IPS-11a (cell line): ENCODE results near the gene DICER1.

Experiments used
- H3K4me3 ChIP-seq: one replicate; pipeline ENCODE4 v1.5.1; 2013; ENCODE audit warnings: low read depth, low read length, control low read depth

Gene DICER1

GRCh38 chr14:95063391-95063790, 93.9 kb downstream of the DICER1 start:
- no peak overlapping the region for H3K4me3 ChIP-seq

DNA sequence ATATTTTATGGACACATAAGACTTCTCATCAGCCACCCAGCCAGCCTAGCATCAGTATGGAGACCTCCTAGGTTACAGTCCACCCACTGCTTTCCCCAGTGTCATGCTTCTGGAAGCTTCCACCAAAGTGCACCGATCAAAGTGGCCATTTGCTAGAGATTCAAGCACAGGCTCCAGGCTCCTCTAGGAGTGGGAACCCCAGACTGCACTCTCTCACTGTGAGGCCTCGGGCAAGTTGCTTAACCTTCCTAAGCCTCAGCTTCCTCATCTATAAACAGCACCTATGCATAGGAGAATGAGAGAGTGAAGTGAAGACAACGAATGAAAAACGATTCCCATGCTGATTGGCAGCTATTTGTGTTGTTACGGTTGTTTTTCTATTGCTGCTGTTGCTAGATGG, 94.4 kb downstream of the DICER1 start:
- H3K4me3 ChIP-seq, result no peak overlapping the region

- H3K4me3 ChIP-seq, result no peak overlapping the region
These were observed 95.1 kb downstream of the DICER1 start for GRCh38 chr14:95062220-95062619.

- H3K4me3 ChIP-seq, result no peak overlapping the region
These were observed 95.8 kb downstream of the DICER1 start for GRCh38 chr14:95061317-95062093.

DNA sequence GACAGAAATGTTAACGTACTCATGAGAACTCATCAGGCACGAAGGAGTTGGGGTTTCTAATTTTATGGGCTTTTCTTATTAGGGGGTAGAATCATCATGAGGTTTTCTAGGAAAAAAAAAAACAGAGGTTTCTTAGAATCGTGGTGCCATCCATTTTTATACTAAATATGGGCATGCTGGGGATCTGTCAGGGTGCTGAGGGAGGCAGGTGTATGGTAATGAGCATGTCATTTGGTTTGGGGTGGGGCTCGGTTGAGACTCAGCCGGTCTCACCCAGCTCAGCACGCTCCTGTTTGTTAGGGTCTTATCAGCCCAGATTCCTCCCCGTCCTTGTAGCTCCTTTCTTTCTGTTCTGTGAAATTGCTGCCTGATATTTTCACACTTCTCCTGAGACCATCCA, 98.2 kb downstream of the DICER1 start:
- H3K4me3 ChIP-seq, result no peak overlapping the region

DNA sequence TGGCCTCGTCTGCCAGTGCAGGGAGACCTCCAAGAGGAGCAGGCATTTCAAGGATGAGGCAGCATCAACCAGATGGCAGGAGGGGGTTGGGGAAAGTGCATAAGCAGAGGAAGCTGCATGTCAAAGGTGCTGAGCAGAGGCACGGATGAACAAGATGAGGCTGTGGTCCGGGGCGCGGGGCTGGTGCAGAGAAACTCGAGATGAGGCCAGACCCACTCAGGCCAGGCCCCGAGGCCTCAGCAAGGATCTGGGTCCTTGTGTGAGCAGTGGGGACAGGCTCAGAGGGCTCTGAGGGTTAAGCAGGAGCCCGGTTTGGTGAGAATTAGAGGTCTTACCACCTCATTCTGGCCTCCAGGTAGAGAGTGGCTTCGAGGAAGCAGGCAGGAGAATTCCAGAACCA, 98.8 kb downstream of the DICER1 start:
- H3K4me3 ChIP-seq, result no peak overlapping the region

GRCh38 chr14:95057851-95058250, 99.5 kb downstream of the DICER1 start:
- no peak overlapping the region for H3K4me3 ChIP-seq

- H3K4me3 ChIP-seq, result no peak overlapping the region
These were observed 100.2 kb downstream of the DICER1 start for GRCh38 chr14:95057147-95057546.

DNA sequence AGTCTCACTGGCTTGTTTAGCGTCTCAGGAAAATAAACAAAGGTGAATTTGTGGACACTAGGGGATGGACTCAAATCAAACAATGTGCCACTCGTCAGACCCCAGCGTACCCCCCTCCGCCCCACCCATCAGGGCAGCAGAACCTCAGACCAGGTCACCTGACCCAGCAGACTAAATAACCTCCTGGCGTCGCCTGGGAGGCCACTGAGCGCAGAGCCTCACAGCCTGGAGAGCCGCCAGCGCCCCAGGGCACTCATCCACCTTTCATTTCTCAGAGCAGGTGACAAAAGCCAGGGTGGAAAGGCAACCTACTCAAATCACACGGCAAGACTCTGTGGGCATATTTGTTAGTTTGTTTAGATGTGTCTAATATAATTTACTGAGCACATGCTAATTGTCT, 100.9 kb downstream of the DICER1 start:
- no peak overlapping the region for H3K4me3 ChIP-seq

GRCh38 chr14:95055318-95055717, 102.0 kb downstream of the DICER1 start:
- no peak overlapping the region for H3K4me3 ChIP-seq

DNA sequence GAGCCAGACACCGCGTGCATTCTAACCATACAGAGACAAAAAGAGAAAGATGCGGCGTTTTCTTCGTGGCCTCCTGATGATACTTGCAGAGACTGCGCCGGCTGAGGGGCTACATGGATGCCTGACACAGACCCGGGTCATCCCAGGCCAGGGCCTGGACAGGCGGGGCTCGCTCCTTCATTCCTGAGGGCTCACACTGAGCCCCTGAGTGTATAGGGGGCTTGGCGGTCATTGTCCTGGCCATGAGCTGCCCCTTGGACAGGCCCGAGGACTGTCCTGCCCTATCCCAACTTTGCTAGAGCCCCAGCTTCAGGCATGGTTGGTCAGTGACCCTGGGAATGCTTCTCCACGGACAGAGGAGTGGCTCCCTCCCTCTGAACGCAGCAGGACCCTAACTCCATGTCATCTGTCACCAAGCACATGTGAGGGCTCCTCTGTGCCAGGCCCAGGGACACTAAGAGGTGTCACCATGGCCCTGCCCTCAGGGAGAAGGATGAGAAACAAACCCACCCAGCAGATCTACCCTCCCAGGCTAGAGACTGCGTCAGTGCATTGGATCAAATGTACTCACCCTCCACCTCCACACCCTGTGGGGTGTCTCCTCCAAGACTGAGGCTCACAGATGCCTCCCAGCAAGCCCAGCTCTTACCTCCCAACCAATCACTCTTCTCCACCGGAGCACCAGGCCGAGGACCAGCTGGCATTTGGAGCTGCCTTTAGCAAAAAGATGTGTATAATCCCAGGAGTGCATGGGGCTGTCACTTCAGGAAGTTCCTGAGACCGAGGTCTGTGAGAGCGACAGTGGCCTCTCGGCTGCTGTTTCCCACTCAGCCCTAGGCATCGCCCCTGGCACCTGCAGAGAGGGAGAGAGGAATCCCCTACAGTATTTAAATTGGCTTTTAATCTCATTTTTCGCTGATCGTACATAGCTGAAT, 102.7 kb downstream of the DICER1 start:
- no peak overlapping the region for H3K4me3 ChIP-seq

- no peak overlapping the region for H3K4me3 ChIP-seq
These were observed 105.2 kb downstream of the DICER1 start for GRCh38 chr14:95052016-95052585.

GRCh38 chr14:95049952-95050351, 107.4 kb downstream of the DICER1 start:
- H3K4me3 ChIP-seq, result no peak overlapping the region

DNA sequence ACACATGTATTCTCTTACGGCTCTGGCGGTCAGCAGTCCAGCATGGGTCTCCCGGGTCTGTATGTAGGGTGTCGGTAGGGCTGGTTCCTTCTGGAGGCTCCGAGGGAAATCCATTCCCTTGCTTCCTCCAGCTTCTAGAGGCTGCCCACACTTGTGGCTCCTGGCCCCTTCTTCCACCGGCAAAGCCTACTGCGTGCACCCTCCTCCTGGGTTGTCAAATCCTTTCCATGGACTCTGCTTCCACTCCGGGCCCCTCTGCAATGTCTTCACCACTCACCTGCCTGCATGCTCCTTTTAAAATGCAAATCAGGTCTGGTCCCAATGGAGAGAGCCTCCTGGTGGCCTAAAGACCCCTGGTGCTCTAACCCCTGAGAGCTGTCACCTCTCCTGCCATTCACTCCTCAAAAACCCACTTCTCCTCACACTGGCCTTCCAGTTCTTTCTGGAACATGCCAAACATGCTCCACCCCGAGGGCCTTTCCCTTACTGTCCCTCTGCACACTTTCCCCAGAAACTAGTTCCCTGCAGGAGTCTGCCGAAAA, 108.5 kb downstream of the DICER1 start:
- H3K4me3 ChIP-seq, result no peak overlapping the region

DNA sequence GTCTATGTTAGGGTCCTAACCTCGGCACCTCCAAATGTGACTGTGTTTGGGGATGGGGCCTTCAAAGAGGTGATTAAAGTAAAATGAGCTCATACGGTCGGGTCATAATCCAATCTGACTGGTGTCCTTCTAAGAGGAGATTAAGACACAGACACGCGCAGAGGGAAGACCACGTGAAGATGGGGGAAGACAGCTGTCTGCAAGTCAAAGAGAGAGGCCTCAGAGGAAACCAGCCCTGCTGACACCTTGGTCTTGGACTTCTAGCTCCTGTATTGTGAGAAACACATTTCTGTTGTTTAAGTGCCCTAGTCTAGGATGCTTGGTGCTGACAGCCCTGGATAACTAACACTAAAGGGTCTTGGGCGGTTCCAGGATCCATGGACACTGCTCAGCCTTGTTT, 109.6 kb downstream of the DICER1 start:
- no peak overlapping the region for H3K4me3 ChIP-seq

- no peak overlapping the region for H3K4me3 ChIP-seq
These were observed 110.3 kb downstream of the DICER1 start for GRCh38 chr14:95046711-95047681.

DNA sequence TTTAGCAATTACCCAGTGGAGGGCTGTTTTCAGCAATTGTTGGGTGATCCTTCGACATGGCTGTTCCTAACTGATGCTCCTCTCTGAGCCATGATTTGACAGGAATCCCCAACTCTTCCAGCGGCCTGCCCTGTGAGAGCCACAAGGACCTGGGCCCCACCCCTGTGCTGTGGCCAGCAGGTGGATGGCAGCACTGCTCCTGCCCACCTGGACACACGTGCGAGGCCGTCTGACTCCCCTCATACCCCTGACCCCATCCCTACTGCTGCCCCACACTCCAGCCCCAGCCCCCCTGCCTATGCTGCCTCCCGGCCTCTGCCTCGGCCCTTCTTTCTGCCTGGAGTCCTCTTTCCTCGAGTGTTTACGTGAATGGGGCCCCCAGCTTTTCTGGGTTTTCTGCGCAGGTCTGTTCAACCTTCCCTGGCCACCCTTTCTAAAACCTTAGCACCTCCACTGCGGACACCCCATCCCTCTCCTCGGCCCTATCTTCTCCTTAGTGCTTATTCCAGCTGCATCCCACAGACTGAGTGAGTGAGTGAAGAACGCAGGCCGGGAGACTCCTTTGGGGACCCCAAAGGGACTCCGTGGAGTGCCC, 111.4 kb downstream of the DICER1 start:
- H3K4me3 ChIP-seq, result no peak overlapping the region

- no peak overlapping the region for H3K4me3 ChIP-seq
These were observed 112.1 kb downstream of the DICER1 start for GRCh38 chr14:95045106-95045701.

GRCh38 chr14:95044463-95045105, 112.7 kb downstream of the DICER1 start:
- no peak overlapping the region for H3K4me3 ChIP-seq
